Muscle layer of colon (tissue), 2 donors: Measurements from ENCODE around the gene MRTFB.

Source experiments
- H3K27ac ChIP-seq: one replicate; pipeline ENCODE4 v1.7.0; 2013; ENCODE audit warnings: low read depth, mild to moderate bottlenecking, low read length, moderate library complexity
- H3K27me3 ChIP-seq, 2 donors: one replicate each; pipeline ENCODE4 v1.7.0; 2013; ENCODE audit warnings: low read length in 2 of 2, mild to moderate bottlenecking in 2 of 2; ENCODE audit not compliant: insufficient read depth in 2 of 2, control insufficient read depth in 1 of 2
- H3K36me3 ChIP-seq: one replicate; pipeline ENCODE4 v1.7.0; 2013; ENCODE audit warnings: mild to moderate bottlenecking, low read length; ENCODE audit not compliant: insufficient read depth
- H3K4me1 ChIP-seq: one replicate; pipeline ENCODE4 v1.7.0; 2013; ENCODE audit warnings: mild to moderate bottlenecking, low read length; ENCODE audit not compliant: insufficient read depth
- H3K4me3 ChIP-seq, 2 donors: one replicate each; pipeline ENCODE4 v1.7.0; 2013; ENCODE audit warnings: low read length in 2 of 2, low read depth in 1 of 2, mild to moderate bottlenecking in 1 of 2, moderate library complexity in 1 of 2
- H3K9ac ChIP-seq: one replicate; pipeline ENCODE4 v1.7.0; 2013; ENCODE audit warnings: low read length
- H3K9me3 ChIP-seq: one replicate; pipeline ENCODE4 v1.7.0; 2013; ENCODE audit warnings: mild to moderate bottlenecking, low read length
- donor health status: abdominal sarcoma.
- donor health status: Adenocarcinoma of cecum.

Gene MRTFB

GRCh38 chr16:14148016-14148415 lies 76.9 kb downstream of the MRTFB start:
- H3K4me3 ChIP-seq, result no peak overlapping the region
- no peaks in the 10 kb centered on the region for H3K27me3 ChIP-seq
- no peak overlapping the region for H3K9ac ChIP-seq
- H3K4me1 ChIP-seq, result peaks cover 6% of the 10 kb centered on the region
- H3K9me3 ChIP-seq, result no peaks in the 10 kb centered on the region
- no peak overlapping the region for H3K27ac ChIP-seq
- H3K36me3 ChIP-seq, result peaks cover 4% of the 10 kb centered on the region

GRCh38 chr16:14148569-14148968 lies 77.5 kb downstream of the MRTFB start:
- Histone ChIP-seq H3K27ac (no peak overlapping the region), H3K4me3 (no peak overlapping the region), H3K9ac (no peak overlapping the region), H3K9me3 (no peaks in the 10 kb centered on the region), H3K27me3 (no peaks in the 10 kb centered on the region), H3K4me1 (peaks cover 6% of the 10 kb centered on the region), H3K36me3 (peaks cover 4% of the 10 kb centered on the region)

GRCh38 chr16:14150796-14151195 lies 79.7 kb downstream of the MRTFB start:
- Histone ChIP-seq H3K4me3 (no peak overlapping the region), H3K4me1 (peaks cover 6% of the 10 kb centered on the region), H3K36me3 (peaks cover 4% of the 10 kb centered on the region), H3K9me3 (no peaks in the 10 kb centered on the region), H3K27ac (no peak overlapping the region), H3K9ac (no peak overlapping the region), H3K27me3 (no peaks in the 10 kb centered on the region)

- H3K27ac ChIP-seq, result no peak overlapping the region
- H3K36me3 ChIP-seq, result peaks cover 4% of the 10 kb centered on the region
- no peak overlapping the region for H3K9ac ChIP-seq
- peaks cover 6% of the 10 kb centered on the region for H3K4me1 ChIP-seq
- no peaks in the 10 kb centered on the region for H3K27me3 ChIP-seq
- no peak overlapping the region for H3K4me3 ChIP-seq
- no peaks in the 10 kb centered on the region for H3K9me3 ChIP-seq
Measured at GRCh38 chr16:14151256-14152030, 80.3 kb downstream of the MRTFB start.

GRCh38 chr16:14155572-14156190 lies 84.6 kb downstream of the MRTFB start:
- H3K9ac ChIP-seq, result no peak overlapping the region
- no peaks in the 10 kb centered on the region for H3K36me3 ChIP-seq
- no peak overlapping the region for H3K27ac ChIP-seq
- H3K4me3 ChIP-seq, result no peak overlapping the region
- H3K9me3 ChIP-seq, result no peaks in the 10 kb centered on the region
- H3K4me1 ChIP-seq, result peaks cover 6% of the 10 kb centered on the region
- no peaks in the 10 kb centered on the region for H3K27me3 ChIP-seq

- Histone ChIP-seq H3K4me1 (no peaks in the 10 kb centered on the region), H3K27ac (no peak overlapping the region), H3K27me3 (no peaks in the 10 kb centered on the region), H3K36me3 (no peaks in the 10 kb centered on the region), H3K9me3 (no peaks in the 10 kb centered on the region), H3K4me3 (no peak overlapping the region), H3K9ac (no peak overlapping the region)
Measured at GRCh38 chr16:14164916-14165662, 94.0 kb downstream of the MRTFB start.

GRCh38 chr16:14168146-14168545 lies 97.0 kb downstream of the MRTFB start:
- Histone ChIP-seq H3K27me3 (no peaks in the 10 kb centered on the region), H3K27ac (no peak overlapping the region), H3K9ac (no peak overlapping the region), H3K4me1 (no peaks in the 10 kb centered on the region), H3K36me3 (no peaks in the 10 kb centered on the region), H3K4me3 (no peak overlapping the region), H3K9me3 (no peaks in the 10 kb centered on the region)

- H3K4me1 ChIP-seq, result no peaks in the 10 kb centered on the region
- H3K9me3 ChIP-seq, result no peaks in the 10 kb centered on the region
- no peaks in the 10 kb centered on the region for H3K27me3 ChIP-seq
- no peak overlapping the region for H3K27ac ChIP-seq
- H3K9ac ChIP-seq, result no peak overlapping the region
- H3K4me3 ChIP-seq, result no peak overlapping the region
- no peaks in the 10 kb centered on the region for H3K36me3 ChIP-seq
Measured at GRCh38 chr16:14172200-14172809, 101.2 kb downstream of the MRTFB start.

- Histone ChIP-seq H3K9me3 (no peaks in the 10 kb centered on the region), H3K9ac (no peak overlapping the region), H3K27me3 (no peaks in the 10 kb centered on the region), H3K4me3 (no peak overlapping the region), H3K36me3 (no peaks in the 10 kb centered on the region), H3K27ac (no peak overlapping the region), H3K4me1 (no peaks in the 10 kb centered on the region)
Measured at GRCh38 chr16:14175086-14175485, 104.0 kb downstream of the MRTFB start.

GRCh38 chr16:14177704-14178103 lies 106.6 kb downstream of the MRTFB start:
- Histone ChIP-seq H3K36me3 (no peaks in the 10 kb centered on the region), H3K27me3 (no peaks in the 10 kb centered on the region)

GRCh38 chr16:14179116-14179515 lies 108.0 kb downstream of the MRTFB start:
- Histone ChIP-seq H3K9me3 (no peaks in the 10 kb centered on the region), H3K27ac (no peak overlapping the region)

More at GRCh38 chr16:14177704-14178103, 106.6 kb downstream of the MRTFB start:
- no peak overlapping the region for H3K4me3 ChIP-seq
- no peaks in the 10 kb centered on the region for H3K4me1 ChIP-seq
- no peaks in the 10 kb centered on the region for H3K9me3 ChIP-seq
- H3K27ac ChIP-seq, result no peak overlapping the region
- no peak overlapping the region for H3K9ac ChIP-seq

More at GRCh38 chr16:14179116-14179515, 108.0 kb downstream of the MRTFB start:
- no peaks in the 10 kb centered on the region for H3K36me3 ChIP-seq
- H3K4me3 ChIP-seq, result no peak overlapping the region
- no peak overlapping the region for H3K9ac ChIP-seq
- H3K27me3 ChIP-seq, result no peaks in the 10 kb centered on the region
- no peaks in the 10 kb centered on the region for H3K4me1 ChIP-seq
